Measurements from ENCODE around the gene CRTC3.

Gene CRTC3

GRCh38 chr15:90597577-90597976, 67.9 kb downstream of the CRTC3 start:
- no peak for DNase-seq

- DNase-seq, result peak; percentile 42
Observed at GRCh38 chr15:90598031-90598577, 68.4 kb downstream of the CRTC3 start.

- DNase-seq, result no peak
Observed at GRCh38 chr15:90598679-90599078, 69.0 kb downstream of the CRTC3 start.

- no peak for DNase-seq
Observed at GRCh38 chr15:90599116-90599515, 69.4 kb downstream of the CRTC3 start.

- no peak for DNase-seq
Observed at GRCh38 chr15:90599644-90600043, 69.9 kb downstream of the CRTC3 start.

GRCh38 chr15:90600954-90601353, 71.2 kb downstream of the CRTC3 start:
- DNase-seq, result no peak

- peak; percentile 71 for DNase-seq
Observed at GRCh38 chr15:90603893-90604292, 74.2 kb downstream of the CRTC3 start.

GRCh38 chr15:90606641-90607040, 76.9 kb downstream of the CRTC3 start:
- DNase-seq, result no peak

GRCh38 chr15:90607361-90607760, 77.6 kb downstream of the CRTC3 start:
- no peak for DNase-seq

GRCh38 chr15:90609242-90610180, 79.8 kb downstream of the CRTC3 start:
- DNase-seq, result no peak

- no peak for DNase-seq
Observed at GRCh38 chr15:90610190-90610589, 80.5 kb downstream of the CRTC3 start.

GRCh38 chr15:90611157-90611556, 81.4 kb downstream of the CRTC3 start:
- DNase-seq, result no peak

GRCh38 chr15:90617171-90617570, 87.4 kb downstream of the CRTC3 start:
- no peak for DNase-seq

GRCh38 chr15:90617668-90618097, 88.0 kb downstream of the CRTC3 start:
- DNase-seq, result no peak

- DNase-seq, result no peak
Observed at GRCh38 chr15:90618330-90619125, 88.8 kb downstream of the CRTC3 start.

GRCh38 chr15:90619468-90619867, 89.7 kb downstream of the CRTC3 start:
- no peak for DNase-seq

GRCh38 chr15:90619939-90620338, 90.2 kb downstream of the CRTC3 start:
- DNase-seq, result no peak

GRCh38 chr15:90620379-90621067, 90.8 kb downstream of the CRTC3 start:
- peak; percentile 46 for DNase-seq

GRCh38 chr15:90623854-90624253, 94.1 kb downstream of the CRTC3 start:
- no peak for DNase-seq

GRCh38 chr15:90624278-90624981, 94.7 kb downstream of the CRTC3 start:
- no peak for DNase-seq

GRCh38 chr15:90625037-90625436, 95.3 kb downstream of the CRTC3 start:
- no peak for DNase-seq

GRCh38 chr15:90629217-90629616, 99.5 kb downstream of the CRTC3 start:
- no peak for DNase-seq

Data from stimulated activated CD8-positive, alpha-beta memory T cell treated with anti-CD3 and anti-CD28 coated beads, Interleukin-4, amount 100 ng/mL, for 48 hours (primary cell).